ENCODE measurements around the gene SEC14L6. TPM values are rescaled to one million over a fixed set of nuclear protein-coding genes. Genes with fewer than 3 reads are reported as not detected.

The SEC14L6 gene
- total RNA-seq, 1 donor from 2014 or later = 11.6 TPM

DNA sequence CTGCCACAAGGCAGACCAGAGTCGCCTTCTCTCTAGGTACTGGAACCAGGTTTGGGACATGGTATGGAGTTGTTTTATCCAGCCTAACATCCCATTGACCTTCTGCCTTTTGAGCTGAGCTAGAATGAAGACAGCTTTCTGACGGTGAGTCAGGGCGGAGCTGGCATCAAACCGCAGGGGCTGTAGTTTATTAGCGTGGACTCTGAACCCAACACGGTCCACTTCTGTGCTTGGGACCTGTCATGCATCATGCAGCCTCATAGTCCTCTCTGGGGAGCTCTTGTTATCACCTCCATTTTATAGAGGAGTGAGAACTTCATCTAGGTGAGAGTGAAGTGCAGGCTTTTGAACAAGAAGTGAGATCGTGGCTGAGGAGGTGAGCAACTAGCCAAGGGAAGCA is 19.6 kb upstream of the SEC14L6 start:
- peak; percentile 39 for DNase-seq (ENCODE audit: low read depth)
- H3K4me3 ChIP-seq (ENCODE audit: low read depth, low read length) = no peak overlapping the region
- TF ChIP-seq CTCF (conservative IDR thresholded peaks at IDR 0.05; ENCODE audit: low read depth, low read length) = no peak

DNA sequence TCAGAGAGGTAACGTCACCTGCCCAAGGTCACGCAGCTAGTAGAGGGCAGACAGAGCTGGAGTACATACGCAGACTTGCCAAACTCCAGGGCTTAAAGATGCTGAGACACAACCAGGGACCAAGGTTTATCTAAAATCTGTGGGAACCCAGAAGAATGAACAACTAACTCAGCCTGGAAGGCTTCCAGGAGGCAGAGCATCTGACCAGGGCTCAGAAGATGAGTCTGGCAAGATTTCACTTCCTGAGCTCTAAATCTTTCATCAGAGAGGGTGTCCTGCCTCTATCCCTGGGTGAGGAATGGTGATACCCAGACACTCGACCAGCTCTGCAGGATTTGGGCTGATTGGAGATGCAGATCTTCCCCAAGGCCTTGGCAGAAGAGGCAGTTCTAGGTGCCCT is 18.8 kb upstream of the SEC14L6 start:
- H3K4me3 ChIP-seq (ENCODE audit: low read depth, low read length) = no peak overlapping the region
- TF ChIP-seq CTCF (conservative IDR thresholded peaks at IDR 0.05; ENCODE audit: low read depth, low read length) = no peak
- no peak for DNase-seq (ENCODE audit: low read depth)

DNA sequence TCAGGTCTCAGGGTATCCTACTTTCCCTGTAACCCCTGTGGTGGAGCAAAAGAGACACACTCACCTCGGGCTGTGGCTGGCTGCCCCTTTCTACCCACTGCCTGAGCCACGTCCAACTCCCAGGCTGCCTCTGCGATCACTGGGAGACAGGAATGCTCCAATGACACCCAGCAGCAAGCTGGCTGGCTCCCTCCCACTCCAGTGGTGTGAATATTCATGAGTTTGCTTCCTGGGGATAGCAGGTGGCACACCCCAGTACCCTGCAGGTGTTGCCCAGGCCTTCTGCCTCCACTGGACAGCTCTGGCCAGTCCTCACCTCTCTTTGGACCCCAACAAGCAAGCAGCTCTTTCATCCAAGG is 18.2 kb upstream of the SEC14L6 start:
- TF ChIP-seq CTCF (conservative IDR thresholded peaks at IDR 0.05; ENCODE audit: low read depth, low read length) = no peak
- DNase-seq (ENCODE audit: low read depth) = no peak
- no peak overlapping the region for H3K4me3 ChIP-seq (ENCODE audit: low read depth, low read length)

DNA sequence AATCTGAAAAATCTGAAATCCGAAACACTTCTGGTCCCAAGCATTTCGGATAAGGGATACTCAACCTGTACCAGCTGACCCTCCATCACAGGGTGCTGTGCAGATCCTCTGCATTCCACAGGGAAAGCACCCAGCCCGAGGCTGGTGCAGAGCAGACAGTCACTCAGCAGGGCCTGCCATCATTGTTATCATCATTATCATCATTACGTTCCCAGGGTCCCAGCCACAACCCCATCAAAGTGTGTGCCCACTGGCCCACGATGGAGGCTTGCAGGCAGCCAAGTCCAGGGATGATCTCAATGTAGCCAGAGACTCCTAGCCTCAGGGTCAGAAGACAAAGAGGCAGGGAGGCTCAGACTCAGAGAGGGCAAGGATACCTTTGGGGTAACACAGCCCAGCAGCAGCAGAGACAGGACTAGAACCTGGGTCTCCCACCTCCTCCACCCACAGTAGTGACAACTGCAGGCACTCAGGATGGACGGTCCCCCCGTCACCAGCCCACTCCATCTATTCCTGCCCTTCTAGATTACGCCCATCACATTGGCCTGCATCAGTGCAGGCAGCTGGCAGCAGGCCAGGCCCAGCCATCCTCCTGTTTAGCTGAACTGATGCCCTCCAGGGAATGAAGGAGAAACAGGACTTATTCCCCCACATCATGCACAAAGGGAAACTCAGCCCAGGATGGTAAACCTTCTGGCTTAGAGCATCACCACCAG is 17.7 kb upstream of the SEC14L6 start:
- DNase-seq (ENCODE audit: low read depth) = no peak
- H3K4me3 ChIP-seq (ENCODE audit: low read depth, low read length) = no peak overlapping the region
- no peak for TF ChIP-seq CTCF (conservative IDR thresholded peaks at IDR 0.05; ENCODE audit: low read depth, low read length)

- DNase-seq (ENCODE audit: low read depth) = peak; percentile 64
- H3K4me3 ChIP-seq (ENCODE audit: low read depth, low read length) = no peak overlapping the region
- TF ChIP-seq CTCF (conservative IDR thresholded peaks at IDR 0.05; ENCODE audit: low read depth, low read length) = no peak
Measured at GRCh38 chr22:30562366-30562765, 15.8 kb upstream of the SEC14L6 start.

DNA sequence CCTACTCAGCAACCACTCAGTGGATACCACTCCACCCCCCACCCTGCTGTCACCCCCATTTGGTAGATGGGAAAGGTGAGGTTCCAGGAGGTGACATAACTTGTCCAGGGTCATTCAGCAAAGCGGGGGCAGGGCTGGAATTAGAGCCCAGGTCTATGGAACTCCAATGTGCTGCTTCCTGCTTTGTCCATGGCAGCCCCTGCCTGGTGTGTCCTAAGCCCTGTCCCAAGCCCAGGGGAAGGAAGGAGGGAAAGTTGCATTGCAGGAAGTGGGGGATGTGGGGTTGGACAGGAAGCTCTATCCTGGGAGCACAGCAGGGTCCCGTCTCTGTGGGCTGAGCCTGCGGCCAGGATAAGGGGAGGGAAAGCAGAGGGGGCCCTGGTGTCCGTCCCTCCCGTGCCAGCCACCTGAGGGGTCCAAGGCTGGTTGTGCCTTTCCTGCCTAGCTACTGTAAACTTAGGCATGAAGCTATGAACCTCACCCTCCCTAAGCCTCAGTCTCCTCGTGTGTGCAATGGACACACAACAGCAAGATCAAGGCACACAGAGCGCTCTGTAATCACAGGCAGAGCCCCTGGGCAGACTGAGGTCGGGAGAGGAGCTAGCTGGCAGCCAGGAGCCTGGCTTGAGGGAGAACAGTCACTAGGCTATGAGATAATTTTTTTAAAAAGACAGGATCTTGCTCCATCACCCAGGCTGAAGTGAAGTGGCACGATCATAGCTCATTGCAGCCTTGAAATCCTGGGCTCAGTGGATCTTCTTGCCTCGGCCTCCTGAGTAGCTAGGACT is 15.1 kb upstream of the SEC14L6 start:
- no peak for DNase-seq (ENCODE audit: low read depth)
- TF ChIP-seq CTCF (conservative IDR thresholded peaks at IDR 0.05; ENCODE audit: low read depth, low read length) = no peak
- H3K4me3 ChIP-seq (ENCODE audit: low read depth, low read length) = no peak overlapping the region
